SW480 (cell line): ENCODE results near the gene TEX2.

ENCODE experiments used
- DNase-seq: peaks from one replicate; pipeline ENCODE4 v3.0.0-alpha.2; 2016; ENCODE audit warnings: low spot score

TEX2 gene

GRCh38 chr17:64115822-64116534 is 147.1 kb downstream of the TEX2 start:
- no peak for DNase-seq

- no peak for DNase-seq
Measured at GRCh38 chr17:64115043-64115698, 147.9 kb downstream of the TEX2 start.

DNA sequence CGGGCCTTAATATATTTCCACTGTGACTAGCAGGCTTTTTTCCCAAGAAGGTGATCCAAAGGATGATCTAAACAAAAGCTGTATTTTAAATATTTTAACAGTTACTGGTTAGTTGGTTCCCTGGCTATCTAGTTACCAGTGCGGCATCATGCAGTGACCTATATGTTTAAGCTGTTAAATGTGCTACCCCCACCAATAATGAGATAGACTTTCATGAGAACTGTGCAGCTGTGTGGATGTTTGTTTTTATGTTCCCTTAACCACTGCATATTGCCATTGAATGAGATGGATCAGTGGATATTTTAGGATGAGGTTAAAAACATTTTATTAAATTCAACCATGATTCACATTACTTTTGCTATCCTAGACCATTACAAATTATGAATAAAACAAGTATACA is 150.1 kb downstream of the TEX2 start:
- DNase-seq: no peak

- DNase-seq: no peak
Measured at GRCh38 chr17:64111831-64112230, 151.2 kb downstream of the TEX2 start.

- DNase-seq: peak; percentile 87
Measured at GRCh38 chr17:64110379-64111152, 152.5 kb downstream of the TEX2 start.

DNA sequence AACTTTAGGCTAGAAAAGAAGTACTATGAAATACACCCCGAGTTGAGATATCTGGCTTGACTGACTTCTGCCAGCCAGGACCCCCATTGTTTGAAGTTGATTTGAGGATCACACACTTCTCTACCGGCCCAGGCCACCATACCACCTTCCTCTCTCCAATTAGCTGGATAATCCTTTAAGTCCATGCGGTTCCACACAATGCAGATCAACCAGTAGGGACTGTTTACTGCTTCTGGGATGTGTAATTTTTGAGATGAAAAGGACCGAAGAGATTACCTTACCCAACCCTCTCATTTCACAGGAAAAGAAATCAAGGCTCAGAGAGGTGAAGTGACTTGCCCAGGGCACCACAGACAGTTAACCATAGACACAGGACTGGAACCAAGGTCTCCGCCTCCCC is 153.7 kb downstream of the TEX2 start:
- no peak for DNase-seq

GRCh38 chr17:64107500-64108236 is 155.4 kb downstream of the TEX2 start:
- DNase-seq: no peak

- DNase-seq: no peak
Measured at GRCh38 chr17:64106918-64107317, 156.1 kb downstream of the TEX2 start.

DNA sequence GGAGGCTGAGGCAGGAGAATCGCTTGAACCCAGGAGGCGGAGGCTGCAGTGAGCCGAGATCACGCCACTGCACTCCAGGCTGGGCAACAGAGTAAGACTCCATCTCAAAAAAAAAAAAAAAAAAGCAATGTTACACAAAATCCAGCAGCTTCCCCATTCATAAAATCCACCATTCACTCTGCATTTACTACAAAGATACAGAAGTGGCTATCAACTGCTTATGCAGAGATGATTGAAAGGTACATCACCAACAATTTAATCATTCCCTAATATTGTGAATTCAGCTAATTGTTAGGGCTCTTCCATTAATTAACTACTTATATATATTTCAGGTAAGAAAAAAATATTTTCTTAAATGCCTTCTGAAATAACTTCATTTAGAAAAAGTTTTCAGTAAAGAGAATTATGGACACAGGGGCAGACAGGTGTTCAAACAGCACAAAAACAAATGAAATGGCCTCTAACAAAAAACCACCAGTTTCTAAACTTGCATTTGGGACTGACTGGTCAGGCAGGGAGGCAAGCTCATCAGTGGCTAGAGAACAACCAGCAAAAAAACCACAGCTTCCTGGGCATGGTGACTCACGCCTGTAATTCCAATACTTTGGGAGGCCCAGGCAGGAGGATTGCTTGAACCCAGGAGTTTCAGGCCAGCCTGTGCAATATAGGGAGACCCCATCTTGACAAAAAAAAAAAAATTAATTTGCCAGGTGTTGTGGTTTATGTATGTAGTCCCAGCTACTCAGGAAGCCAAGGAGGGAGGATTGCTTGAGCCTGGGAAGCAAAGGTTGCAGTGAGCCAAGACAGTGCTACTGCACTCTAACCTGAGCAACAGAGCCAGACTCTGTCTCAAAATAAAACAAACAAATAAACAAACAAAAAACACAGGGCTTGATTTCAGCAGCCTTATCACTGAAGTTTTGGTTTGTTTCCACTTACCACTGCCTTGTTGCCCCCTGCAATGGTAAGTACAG is 159.4 kb downstream of the TEX2 start:
- peak; percentile 59 for DNase-seq

DNA sequence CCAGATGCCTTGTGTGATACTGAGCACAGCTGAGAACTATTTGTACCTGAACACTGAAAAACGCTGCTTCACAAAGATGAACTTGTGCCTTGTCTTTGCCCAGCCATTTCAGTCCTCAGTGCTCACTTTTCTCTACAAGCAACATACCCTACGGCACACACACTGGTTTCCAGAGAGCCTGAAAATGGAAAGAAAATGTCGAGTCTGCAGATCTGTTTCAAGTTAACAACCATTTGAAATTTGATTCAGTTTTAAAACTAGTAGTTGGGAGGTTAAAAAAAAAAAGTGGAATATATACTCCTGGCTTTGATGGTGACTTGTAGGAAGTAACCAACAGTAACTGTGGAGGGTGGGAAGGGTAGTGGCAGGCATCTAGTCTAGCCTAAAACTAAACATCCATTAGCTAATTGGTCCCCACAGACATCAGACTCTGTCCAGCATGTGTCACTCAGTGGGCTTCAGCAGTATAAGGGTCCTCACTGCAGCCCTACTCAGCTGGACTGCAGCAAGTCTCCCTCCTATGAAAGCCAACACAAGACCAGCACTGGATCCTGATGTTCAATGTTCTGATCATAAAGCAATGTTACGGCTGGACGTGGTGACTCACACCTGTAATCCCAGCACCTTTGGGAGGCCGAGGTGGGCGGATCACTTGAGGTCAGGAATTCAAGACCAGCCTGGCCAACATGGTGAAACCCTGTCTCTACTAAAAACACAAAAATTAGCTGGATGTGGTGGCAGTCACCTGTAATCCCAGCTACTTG is 160.3 kb downstream of the TEX2 start:
- DNase-seq: peak; percentile 31

GRCh38 chr17:64099543-64099942 is 163.5 kb downstream of the TEX2 start:
- no peak for DNase-seq
